GM12875 (cell line): ENCODE measurements around the gene CCDC175.

Experiments used
- H3K4me3 ChIP-seq: one replicate; pipeline ENCODE4 v1.5.1; 2011; ENCODE audit warnings: low read depth, low read length, control low read depth
- CTCF ChIP-seq: IDR thresholded peaks from 2 replicates; pipeline ENCODE4 v1.5.1; 2011; ENCODE audit warnings: low read depth, mild to moderate bottlenecking, control low read depth, inconsistent platforms, low read length, moderate library complexity, borderline replicate concordance; ENCODE audit not compliant: insufficient read depth

Gene CCDC175

DNA sequence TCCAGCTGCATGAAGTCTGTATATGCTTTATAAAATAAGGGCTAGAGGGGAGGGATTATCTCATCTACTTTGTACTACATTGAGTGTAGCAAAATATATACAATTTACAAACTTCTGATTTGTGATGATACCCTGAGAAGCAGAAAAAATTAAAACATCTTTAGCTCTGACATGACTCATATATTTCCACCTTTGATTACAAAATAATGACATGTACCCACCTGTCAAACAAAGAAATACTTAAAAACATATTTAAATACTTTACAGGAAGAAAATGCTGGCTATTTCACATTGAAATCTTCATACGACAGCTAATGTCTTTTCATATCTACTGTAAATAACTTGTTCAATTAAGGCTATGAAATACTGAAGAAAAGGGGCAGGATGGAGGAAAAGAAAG lies 114.7 kb downstream of the CCDC175 start:
- no peak for TF ChIP-seq CTCF
- no peak overlapping the region for H3K4me3 ChIP-seq

GRCh38 chr14:59460378-59460777 lies 116.2 kb downstream of the CCDC175 start:
- TF ChIP-seq CTCF = no peak
- no peak overlapping the region for H3K4me3 ChIP-seq

- no peak for TF ChIP-seq CTCF
- no peak overlapping the region for H3K4me3 ChIP-seq
Observed at GRCh38 chr14:59458486-59458885, 118.1 kb downstream of the CCDC175 start.

GRCh38 chr14:59455411-59455810 lies 121.2 kb downstream of the CCDC175 start:
- TF ChIP-seq CTCF = no peak
- no peak overlapping the region for H3K4me3 ChIP-seq
